Astrocyte of the cerebellum (primary cell): Measurements from ENCODE around the gene SLCO3A1.

Source experiments
- DNase-seq: peaks from one replicate; pipeline ENCODE4 v3.0.0-alpha.2; 2011; ENCODE audit warnings: low read depth
- H3K4me3 ChIP-seq: 2 replicates; pipeline ENCODE4 v1.5.1; 2011; ENCODE audit warnings: mild to moderate bottlenecking, low read depth, low read length, moderate library complexity
- CTCF ChIP-seq: IDR thresholded peaks from 2 replicates; pipeline ENCODE4 v1.5.1; 2012; ENCODE audit warnings: low read length, low read depth, moderate library complexity, mild to moderate bottlenecking; ENCODE audit errors: missing control alignments
- in situ Hi-C: cut with HindIII; loops from 2 replicates; pipeline ENCODE4 v1.10.0; 2017; ENCODE audit warnings: low sequenced_read_pairs

Gene SLCO3A1

GRCh38 chr15:91947293-91947679 is 93.8 kb downstream of the SLCO3A1 start:
- no peak for TF ChIP-seq CTCF
- in situ Hi-C loops, result no loop called here
- no peak for DNase-seq
- H3K4me3 ChIP-seq, result no peak overlapping the region

GRCh38 chr15:91947683-91948608 is 94.4 kb downstream of the SLCO3A1 start:
- no peak overlapping the region for H3K4me3 ChIP-seq
- peak; percentile 39 for DNase-seq
- TF ChIP-seq CTCF, result no peak
- in situ Hi-C loops, result no loop called here

- no peak for TF ChIP-seq CTCF
- H3K4me3 ChIP-seq, result no peak overlapping the region
- no peak for DNase-seq
- in situ Hi-C loops, result no loop called here
Measured at GRCh38 chr15:91949361-91949760, 95.9 kb downstream of the SLCO3A1 start.

- TF ChIP-seq CTCF, result no peak
- in situ Hi-C loops, result no loop called here
- no peak overlapping the region for H3K4me3 ChIP-seq
- no peak for DNase-seq
Measured at GRCh38 chr15:91950054-91950453, 96.5 kb downstream of the SLCO3A1 start.

GRCh38 chr15:91950631-91951329 is 97.3 kb downstream of the SLCO3A1 start:
- in situ Hi-C loops, result no loop called here
- no peak overlapping the region for H3K4me3 ChIP-seq
- TF ChIP-seq CTCF, result no peak
- no peak for DNase-seq

- in situ Hi-C loops, result no loop called here
- no peak for TF ChIP-seq CTCF
- H3K4me3 ChIP-seq, result no peak overlapping the region
- DNase-seq, result no peak
Measured at GRCh38 chr15:91952216-91952615, 98.7 kb downstream of the SLCO3A1 start.
